GM06990 (cell line): ENCODE results near the gene HBZ.
"Not testable (repeated sequence)": the region's sequence is repeated elsewhere in the genome, so short reads cannot be mapped to it uniquely, and the experiment has no call there.

Source experiments
- DNase-seq: peaks from one replicate; pipeline ENCODE4 v3.0.0-alpha.2; 2011; ENCODE audit not compliant: insufficient read length; ENCODE audit errors: extremely low read depth
- H3K27me3 ChIP-seq: replicated peaks from 2 replicates; pipeline ENCODE4 v1.6.0; 2011; ENCODE audit warnings: low read length; ENCODE audit not compliant: control insufficient read depth, insufficient read depth
- H3K36me3 ChIP-seq: 2 replicates; pipeline ENCODE4 v1.5.1; 2011; ENCODE audit warnings: low read length; ENCODE audit not compliant: control insufficient read depth, insufficient read depth
- H3K4me3 ChIP-seq: replicated peaks from 2 replicates; pipeline ENCODE4 v1.5.1; 2011; ENCODE audit warnings: low read depth, mild to moderate bottlenecking, control low read depth, low read length
- CTCF ChIP-seq: IDR thresholded peaks from 2 replicates; pipeline ENCODE4 v1.5.1; 2011; ENCODE audit warnings: low read length, control low read depth, mild to moderate bottlenecking, inconsistent platforms; ENCODE audit not compliant: insufficient read depth, poor library complexity, severe bottlenecking

Gene HBZ

GRCh38 chr16:169014-169413, 16.6 kb downstream of the HBZ start:
- peaks cover 2% of the 10 kb centered on the region; the same call in 1 of the 2 replicates for H3K27me3 ChIP-seq

GRCh38 chr16:170088-170507, 17.7 kb downstream of the HBZ start:
- H3K4me3 ChIP-seq, H3K27me3 ChIP-seq, DNase-seq, H3K36me3 ChIP-seq: not testable (repeated sequence)

More at GRCh38 chr16:169014-169413, 16.6 kb downstream of the HBZ start:
- H3K36me3 ChIP-seq, result no peaks in the 10 kb centered on the region
- DNase-seq, result no peak
- H3K4me3 ChIP-seq, result no peak overlapping the region
- TF ChIP-seq CTCF, result no peak

- peaks cover 2% of the 10 kb centered on the region; the same call in 1 of the 2 replicates for H3K27me3 ChIP-seq
- TF ChIP-seq CTCF, result no peak
- DNase-seq, result no peak
- H3K36me3 ChIP-seq, result no peaks in the 10 kb centered on the region
- no peak overlapping the region for H3K4me3 ChIP-seq
These were observed 18.3 kb downstream of the HBZ start for GRCh38 chr16:170788-171187.

- not testable (repeated sequence) for H3K4me3 ChIP-seq, H3K36me3 ChIP-seq, DNase-seq, H3K27me3 ChIP-seq
These were observed 20.0 kb downstream of the HBZ start, which contains the start of gene HBA2 for GRCh38 chr16:172374-172941. Gene HBA2, plus strand, starts transcription at chr16:172876. Its CDS starts 37 bp downstream, at chr16:172913.

DNA sequence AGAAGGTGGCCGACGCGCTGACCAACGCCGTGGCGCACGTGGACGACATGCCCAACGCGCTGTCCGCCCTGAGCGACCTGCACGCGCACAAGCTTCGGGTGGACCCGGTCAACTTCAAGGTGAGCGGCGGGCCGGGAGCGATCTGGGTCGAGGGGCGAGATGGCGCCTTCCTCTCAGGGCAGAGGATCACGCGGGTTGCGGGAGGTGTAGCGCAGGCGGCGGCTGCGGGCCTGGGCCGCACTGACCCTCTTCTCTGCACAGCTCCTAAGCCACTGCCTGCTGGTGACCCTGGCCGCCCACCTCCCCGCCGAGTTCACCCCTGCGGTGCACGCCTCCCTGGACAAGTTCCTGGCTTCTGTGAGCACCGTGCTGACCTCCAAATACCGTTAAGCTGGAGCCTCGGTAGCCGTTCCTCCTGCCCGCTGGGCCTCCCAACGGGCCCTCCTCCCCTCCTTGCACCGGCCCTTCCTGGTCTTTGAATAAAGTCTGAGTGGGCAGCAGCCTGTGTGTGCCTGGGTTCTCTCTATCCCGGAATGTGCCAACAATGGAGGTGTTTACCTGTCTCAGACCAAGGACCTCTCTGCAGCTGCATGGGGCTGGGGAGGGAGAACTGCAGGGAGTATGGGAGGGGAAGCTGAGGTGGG, 20.9 kb downstream of the HBZ start:
- H3K27me3 ChIP-seq, DNase-seq, H3K4me3 ChIP-seq, H3K36me3 ChIP-seq: not testable (repeated sequence)

DNA sequence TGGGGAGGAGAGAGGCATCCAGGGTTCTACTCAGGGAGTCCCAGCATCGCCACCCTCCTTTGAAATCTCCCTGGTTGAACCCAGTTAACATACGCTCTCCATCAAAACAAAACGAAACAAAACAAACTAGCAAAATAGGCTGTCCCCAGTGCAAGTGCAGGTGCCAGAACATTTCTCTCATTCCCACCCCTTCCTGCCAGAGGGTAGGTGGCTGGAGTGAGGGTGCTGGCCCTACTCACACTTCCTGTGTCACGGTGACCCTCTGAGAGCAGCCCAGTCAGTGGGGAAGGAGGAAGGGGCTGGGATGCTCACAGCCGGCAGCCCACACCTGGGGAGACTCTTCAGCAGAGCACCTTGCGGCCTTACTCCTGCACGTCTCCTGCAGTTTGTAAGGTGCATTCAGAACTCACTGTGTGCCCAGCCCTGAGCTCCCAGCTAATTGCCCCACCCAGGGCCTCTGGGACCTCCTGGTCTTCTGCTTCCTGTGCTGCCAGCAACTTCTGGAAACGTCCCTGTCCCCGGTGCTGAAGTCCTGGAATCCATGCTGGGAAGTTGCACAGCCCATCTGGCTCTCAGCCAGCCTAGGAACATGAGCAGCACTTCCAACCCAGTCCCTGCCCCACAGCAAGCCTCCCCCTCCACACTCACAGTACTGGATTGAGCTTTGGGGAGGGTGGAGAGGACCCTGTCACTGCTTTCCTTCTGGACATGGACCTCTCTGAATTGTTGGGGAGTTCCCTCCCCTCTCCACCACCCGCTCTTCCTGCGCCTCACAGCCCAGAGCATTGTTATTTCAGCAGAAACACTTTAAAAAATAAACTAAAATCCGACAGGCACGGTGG, 21.7 kb downstream of the HBZ start:
- not testable (repeated sequence) for H3K4me3 ChIP-seq, H3K36me3 ChIP-seq, H3K27me3 ChIP-seq, DNase-seq

DNA sequence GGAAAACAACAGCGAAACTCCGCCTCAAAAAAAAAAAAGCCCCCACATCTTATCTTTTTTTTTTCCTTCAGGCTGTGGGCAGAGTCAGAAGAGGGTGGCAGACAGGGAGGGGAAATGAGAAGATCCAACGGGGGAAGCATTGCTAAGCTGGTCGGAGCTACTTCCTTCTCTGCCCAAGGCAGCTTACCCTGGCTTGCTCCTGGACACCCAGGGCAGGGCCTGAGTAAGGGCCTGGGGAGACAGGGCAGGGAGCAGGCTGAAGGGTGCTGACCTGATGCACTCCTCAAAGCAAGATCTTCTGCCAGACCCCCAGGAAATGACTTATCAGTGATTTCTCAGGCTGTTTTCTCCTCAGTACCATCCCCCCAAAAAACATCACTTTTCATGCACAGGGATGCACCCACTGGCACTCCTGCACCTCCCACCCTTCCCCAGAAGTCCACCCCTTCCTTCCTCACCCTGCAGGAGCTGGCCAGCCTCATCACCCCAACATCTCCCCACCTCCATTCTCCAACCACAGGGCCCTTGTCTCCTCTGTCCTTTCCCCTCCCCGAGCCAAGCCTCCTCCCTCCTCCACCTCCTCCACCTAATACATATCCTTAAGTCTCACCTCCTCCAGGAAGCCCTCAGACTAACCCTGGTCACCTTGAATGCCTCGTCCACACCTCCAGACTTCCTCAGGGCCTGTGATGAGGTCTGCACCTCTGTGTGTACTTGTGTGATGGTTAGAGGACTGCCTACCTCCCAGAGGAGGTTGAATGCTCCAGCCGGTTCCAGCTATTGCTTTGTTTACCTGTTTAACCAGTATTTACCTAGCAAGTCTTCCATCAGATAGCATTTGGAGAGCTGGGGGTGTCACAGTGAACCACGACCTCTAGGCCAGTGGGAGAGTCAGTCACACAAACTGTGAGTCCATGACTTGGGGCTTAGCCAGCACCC, 22.8 kb downstream of the HBZ start:
- no peak overlapping the region for H3K4me3 ChIP-seq
- no peak for DNase-seq
- H3K27me3 ChIP-seq, result peaks cover 2% of the 10 kb centered on the region; the same call in 1 of the 2 replicates
- TF ChIP-seq CTCF, result no peak
- no peaks in the 10 kb centered on the region for H3K36me3 ChIP-seq

GRCh38 chr16:176006-176405, 23.6 kb downstream of the HBZ start:
- not testable (repeated sequence) for H3K27me3 ChIP-seq

DNA sequence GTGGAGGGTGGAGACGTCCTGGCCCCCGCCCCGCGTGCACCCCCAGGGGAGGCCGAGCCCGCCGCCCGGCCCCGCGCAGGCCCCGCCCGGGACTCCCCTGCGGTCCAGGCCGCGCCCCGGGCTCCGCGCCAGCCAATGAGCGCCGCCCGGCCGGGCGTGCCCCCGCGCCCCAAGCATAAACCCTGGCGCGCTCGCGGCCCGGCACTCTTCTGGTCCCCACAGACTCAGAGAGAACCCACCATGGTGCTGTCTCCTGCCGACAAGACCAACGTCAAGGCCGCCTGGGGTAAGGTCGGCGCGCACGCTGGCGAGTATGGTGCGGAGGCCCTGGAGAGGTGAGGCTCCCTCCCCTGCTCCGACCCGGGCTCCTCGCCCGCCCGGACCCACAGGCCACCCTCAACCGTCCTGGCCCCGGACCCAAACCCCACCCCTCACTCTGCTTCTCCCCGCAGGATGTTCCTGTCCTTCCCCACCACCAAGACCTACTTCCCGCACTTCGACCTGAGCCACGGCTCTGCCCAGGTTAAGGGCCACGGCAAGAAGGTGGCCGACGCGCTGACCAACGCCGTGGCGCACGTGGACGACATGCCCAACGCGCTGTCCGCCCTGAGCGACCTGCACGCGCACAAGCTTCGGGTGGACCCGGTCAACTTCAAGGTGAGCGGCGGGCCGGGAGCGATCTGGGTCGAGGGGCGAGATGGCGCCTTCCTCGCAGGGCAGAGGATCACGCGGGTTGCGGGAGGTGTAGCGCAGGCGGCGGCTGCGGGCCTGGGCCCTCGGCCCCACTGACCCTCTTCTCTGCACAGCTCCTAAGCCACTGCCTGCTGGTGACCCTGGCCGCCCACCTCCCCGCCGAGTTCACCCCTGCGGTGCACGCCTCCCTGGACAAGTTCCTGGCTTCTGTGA, 24.3 kb downstream of the HBZ start, which contains the start of gene HBA1:
HBA1 (plus strand) TSS at position 204 of the 906 bp plus-strand sequence; CDS start at position 241, 37 bp downstream.
- H3K4me3 ChIP-seq, H3K27me3 ChIP-seq, H3K36me3 ChIP-seq, DNase-seq: not testable (repeated sequence)

More at GRCh38 chr16:176006-176405, 23.6 kb downstream of the HBZ start:
- DNase-seq, H3K4me3 ChIP-seq, H3K36me3 ChIP-seq: not testable (repeated sequence)
